Smooth muscle cell (in vitro differentiated cells): ENCODE data around the gene MOGAT3. TPM values are rescaled to one million over a fixed set of nuclear protein-coding genes. Genes with fewer than 3 reads are reported as not detected.
A peak's percentile ranks its signal among the peaks of the same experiment; 100 is the strongest.

Source experiments
- DNase-seq: peaks from one replicate; lab custom pipeline; 2025; ENCODE audit not compliant: unreplicated experiment; lab: John Stamatoyannopoulos, UW
- H2AFZ ChIP-seq: fragments of 200-600 bp; sonication (generic); 2 replicates; pipeline ENCODE4 v1.6.0; 2016; ENCODE audit warnings: antibody characterized with exemption, low read depth, mild to moderate bottlenecking
- H3F3A ChIP-seq: fragments of 200-600 bp; sonication (generic); 2 replicates; pipeline ENCODE4 v1.6.0; 2017; ENCODE audit warnings: antibody characterized with exemption, low read depth
- H3K27ac ChIP-seq: fragments of 200-600 bp; sonication (generic); 2 replicates; pipeline ENCODE4 v1.5.1; 2016; ENCODE audit warnings: low read depth, mild to moderate bottlenecking
- H3K27me3 ChIP-seq: fragments of 200-600 bp; sonication (generic); 2 replicates; pipeline ENCODE4 v1.6.1; 2016; ENCODE audit warnings: low read depth, mild to moderate bottlenecking
- H3K36me3 ChIP-seq: fragments of 200-600 bp; sonication (generic); 2 replicates; pipeline ENCODE4 v1.5.1; 2016; ENCODE audit warnings: low read depth
- H3K4me1 ChIP-seq: fragments of 200-600 bp; sonication (generic); 2 replicates; pipeline ENCODE4 v1.5.1; 2016; ENCODE audit warnings: low read depth
- H3K4me2 ChIP-seq: fragments of 200-600 bp; sonication (generic); 2 replicates; pipeline ENCODE4 v1.6.0; 2016; ENCODE audit warnings: mild to moderate bottlenecking
- H3K4me3 ChIP-seq: fragments of 200-600 bp; sonication (generic); 2 replicates; pipeline ENCODE4 v1.5.1; 2016; ENCODE audit warnings: mild to moderate bottlenecking
- H3K79me2 ChIP-seq: fragments of 200-600 bp; sonication (generic); 2 replicates; pipeline ENCODE4 v1.6.0; 2016; ENCODE audit warnings: low read depth, mild to moderate bottlenecking
- H3K9ac ChIP-seq: fragments of 200-600 bp; sonication (generic); 2 replicates; pipeline ENCODE4 v1.6.0; 2016; ENCODE audit warnings: low read depth
- H3K9me3 ChIP-seq: fragments of 200-600 bp; sonication (generic); replicated peaks from 2 replicates; pipeline ENCODE4 v1.5.1; 2016; ENCODE audit warnings: low read depth
- H4K20me1 ChIP-seq: fragments of 200-600 bp; sonication (generic); 2 replicates; pipeline ENCODE4 v1.6.0; 2016; ENCODE audit warnings: low read depth
- WGBS: methylation state at CpG from one replicate; pipeline ENCODE4 v1.1.7; 2016; ENCODE audit warnings: low lambda C conversion rate; 5-methylcytosine and 5-hydroxymethylcytosine counted together
- polyA plus RNA-seq: library from polyadenylated mRNA; unstranded; fragments of >200 nt; fragmentation: Nextera tagmentation; extraction: Ambion mirVana; gene quantifications from 2 replicates; pipeline ENCODE4 v1.2.1, GENCODE V29; 2016
- total RNA-seq: library from RNA; depleted of rRNA; stranded (reverse); fragments of >200 nt; gene quantifications from 2 replicates; pipeline ENCODE4 v1.2.3, GENCODE V29; 2014
- TF ChIP-seq, protein P1 (sequence below): fragments of 200-600 bp; sonication (generic); IDR thresholded peaks from 2 replicates; pipeline ENCODE4 v1.5.1; 2017; ENCODE audit warnings: borderline replicate concordance, mild to moderate bottlenecking, antibody characterized with exemption; ENCODE audit not compliant: insufficient read depth, poor library complexity, severe bottlenecking

MOGAT3 gene
- total and polyA plus RNA-seq, 2 experiments from 2014 or later, result not detected

- no peaks in the 10 kb centered on the region for H3K9me3 ChIP-seq
- H4K20me1 ChIP-seq, result peaks cover 21% of the 10 kb centered on the region
- H3K4me2 ChIP-seq, result peak overlapping the region; percentile 79
- no peak overlapping the region for H3K4me3 ChIP-seq
- H3K27me3 ChIP-seq, result peaks cover 71% of the 10 kb centered on the region
- H3K79me2 ChIP-seq, result no peaks in the 10 kb centered on the region
- WGBS, result 6% methylated on average over 12 of the region's 12 CpGs
- no peak overlapping the region for H3K27ac ChIP-seq
- peaks cover 39% of the 10 kb centered on the region for H3K4me1 ChIP-seq
- no peak overlapping the region for H3K9ac ChIP-seq
- no peaks in the 10 kb centered on the region for H3K36me3 ChIP-seq
- no peak overlapping the region for H2AFZ ChIP-seq
- H3F3A ChIP-seq, result peaks cover 10% of the 10 kb centered on the region
- TF ChIP-seq, protein P1, sequence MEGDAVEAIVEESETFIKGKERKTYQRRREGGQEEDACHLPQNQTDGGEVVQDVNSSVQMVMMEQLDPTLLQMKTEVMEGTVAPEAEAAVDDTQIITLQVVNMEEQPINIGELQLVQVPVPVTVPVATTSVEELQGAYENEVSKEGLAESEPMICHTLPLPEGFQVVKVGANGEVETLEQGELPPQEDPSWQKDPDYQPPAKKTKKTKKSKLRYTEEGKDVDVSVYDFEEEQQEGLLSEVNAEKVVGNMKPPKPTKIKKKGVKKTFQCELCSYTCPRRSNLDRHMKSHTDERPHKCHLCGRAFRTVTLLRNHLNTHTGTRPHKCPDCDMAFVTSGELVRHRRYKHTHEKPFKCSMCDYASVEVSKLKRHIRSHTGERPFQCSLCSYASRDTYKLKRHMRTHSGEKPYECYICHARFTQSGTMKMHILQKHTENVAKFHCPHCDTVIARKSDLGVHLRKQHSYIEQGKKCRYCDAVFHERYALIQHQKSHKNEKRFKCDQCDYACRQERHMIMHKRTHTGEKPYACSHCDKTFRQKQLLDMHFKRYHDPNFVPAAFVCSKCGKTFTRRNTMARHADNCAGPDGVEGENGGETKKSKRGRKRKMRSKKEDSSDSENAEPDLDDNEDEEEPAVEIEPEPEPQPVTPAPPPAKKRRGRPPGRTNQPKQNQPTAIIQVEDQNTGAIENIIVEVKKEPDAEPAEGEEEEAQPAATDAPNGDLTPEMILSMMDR, result no peak
- no peak for DNase-seq
These were observed 33.0 kb downstream of the MOGAT3 start for GRCh38 chr7:101167645-101168411.

DNA sequence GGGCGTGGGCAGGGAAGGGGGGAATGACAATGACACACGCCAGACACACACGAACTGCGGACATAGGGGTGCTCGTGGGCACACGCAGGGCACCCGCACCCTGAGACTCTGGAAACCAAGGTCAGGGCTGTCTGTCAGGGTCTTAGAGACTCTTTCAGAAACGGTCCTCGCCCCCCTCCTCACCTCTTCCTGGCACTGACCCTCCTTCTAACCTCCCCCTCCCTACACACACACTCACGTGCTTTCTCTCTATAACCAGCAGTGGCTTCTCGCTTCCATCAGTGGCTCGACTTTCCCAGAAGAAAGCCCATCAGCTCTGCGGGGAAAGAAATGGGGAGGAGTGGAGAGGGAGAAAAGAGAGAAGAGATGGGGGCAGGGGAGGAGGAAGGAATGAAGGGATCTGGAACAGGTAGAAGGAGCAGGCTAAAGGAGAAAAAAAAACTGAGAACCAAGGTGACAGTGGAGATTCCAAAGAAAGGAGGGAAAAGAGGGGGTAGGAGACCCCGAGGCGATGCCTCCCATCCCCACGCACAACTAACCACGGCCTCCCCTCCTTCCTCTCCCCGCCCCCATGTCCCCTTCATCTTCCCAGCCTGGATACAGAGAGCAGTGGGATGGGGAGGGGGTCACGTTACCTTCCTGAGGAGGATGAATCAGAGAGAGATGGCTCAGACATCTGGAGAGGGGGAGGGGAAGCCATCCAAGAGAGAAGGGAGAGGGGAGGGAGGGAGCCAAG lies 33.8 kb downstream of the MOGAT3 start:
- Histone ChIP-seq H3K4me2 (peak overlapping the region; percentile 79), H3K79me2 (no peaks in the 10 kb centered on the region), H3K9ac (no peak overlapping the region), H4K20me1 (peaks cover 27% of the 10 kb centered on the region), H3K9me3 (no peaks in the 10 kb centered on the region), H3F3A (peaks cover 12% of the 10 kb centered on the region), H2AFZ (no peak overlapping the region), H3K27me3 (peaks cover 71% of the 10 kb centered on the region), H3K4me3 (no peak overlapping the region), H3K27ac (no peak overlapping the region), H3K36me3 (no peaks in the 10 kb centered on the region), H3K4me1 (peaks cover 37% of the 10 kb centered on the region)
- WGBS, result under 1% methylated on average over 11 of the region's 19 CpGs
- TF ChIP-seq, protein P1, result no peak
- no peak for DNase-seq

DNA sequence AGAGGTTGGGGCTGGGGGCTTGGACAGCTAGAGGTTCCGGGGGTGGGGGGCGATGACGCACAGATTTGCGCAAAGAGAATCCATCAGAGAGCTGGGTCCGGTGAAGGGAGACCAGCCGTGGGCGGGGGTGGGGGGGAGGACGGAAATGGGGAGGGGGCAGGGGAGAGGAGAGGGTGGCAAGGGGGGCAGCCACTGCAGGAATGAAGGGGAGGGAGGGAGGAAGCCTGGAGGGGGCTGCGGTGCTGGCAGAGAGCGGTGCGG lies 34.3 kb downstream of the MOGAT3 start:
- no peak overlapping the region for H3K4me3 ChIP-seq
- WGBS, result 0% methylated on average over 4 of the region's 11 CpGs
- peak overlapping the region; percentile 86 for H3K4me2 ChIP-seq
- no peaks in the 10 kb centered on the region for H3K79me2 ChIP-seq
- H3K4me1 ChIP-seq, result peaks cover 38% of the 10 kb centered on the region
- no peak overlapping the region for H3K9ac ChIP-seq
- peaks cover 69% of the 10 kb centered on the region for H3K27me3 ChIP-seq
- H3K27ac ChIP-seq, result no peak overlapping the region
- H2AFZ ChIP-seq, result no peak overlapping the region
- no peaks in the 10 kb centered on the region for H3K36me3 ChIP-seq
- DNase-seq, result no peak
- TF ChIP-seq, protein P1, result no peak
- H4K20me1 ChIP-seq, result peaks cover 32% of the 10 kb centered on the region
- H3F3A ChIP-seq, result peaks cover 13% of the 10 kb centered on the region
- H3K9me3 ChIP-seq, result no peaks in the 10 kb centered on the region
